ENCODE measurements around the gene SPOCK1. TPM values are rescaled to one million over a fixed set of nuclear protein-coding genes. Genes with fewer than 3 reads are reported as not detected.

Gene SPOCK1
- total and polyA plus RNA-seq, 2 experiments from 2014 or later, result 268 to 471 TPM

DNA sequence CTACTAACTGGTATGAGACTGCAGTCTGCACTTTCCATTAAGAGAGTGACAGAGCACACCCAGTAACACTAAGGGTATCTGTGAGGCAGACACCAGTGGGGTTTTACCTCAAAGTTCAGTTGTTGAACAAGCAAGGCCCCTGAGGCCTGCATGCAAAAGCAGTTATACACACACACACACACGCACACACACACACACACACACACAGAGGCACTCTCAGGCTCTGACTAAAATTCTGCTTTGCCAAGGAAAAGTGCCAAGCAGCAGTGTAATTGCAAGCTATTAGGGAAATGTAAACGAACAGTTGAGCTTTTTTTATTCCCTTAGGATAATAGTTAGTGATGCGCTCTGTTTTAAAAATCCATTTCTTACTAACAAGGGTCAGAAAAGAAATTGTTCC, 377.1 kb downstream of the SPOCK1 start:
- no peaks in the 10 kb centered on the region for H3K27me3 ChIP-seq (replicated peaks; ENCODE audit: insufficient read depth)
- no peaks in the 10 kb centered on the region; the same call in 1 of the 2 replicates for H3K36me3 ChIP-seq (ENCODE audit: low read depth)
- in situ Hi-C loops (cut with MboI), result no loop called here
- DNase-seq, result peak; percentile 47
- H3K9me3 ChIP-seq (ENCODE audit: low read depth), result no peaks in the 10 kb centered on the region
- no peak overlapping the region for H3K9ac ChIP-seq
- 65 to 66% methylated on average over 3 of the region's 3 CpGs for WGBS, 2 experiments (ENCODE audit: low coverage in 1 of 2, low lambda C conversion rate in 2 of 2, missing lambda C conversion rate in 2 of 2)
- no peak overlapping the region for H3K4me2 ChIP-seq (ENCODE audit: unreplicated experiment)
- H3K4me3 ChIP-seq, result no peak overlapping the region
- H3K27ac ChIP-seq, result no peak overlapping the region
- no peaks in the 10 kb centered on the region for H3K9me2 ChIP-seq (ENCODE audit: insufficient read depth)
- H3K79me2 ChIP-seq (ENCODE audit: insufficient read depth), result peaks cover 23% of the 10 kb centered on the region
- H3K4me1 ChIP-seq (ENCODE audit: insufficient read depth), result peaks cover 35% of the 10 kb centered on the region
- peaks cover 13% of the 10 kb centered on the region for H3F3A ChIP-seq (ENCODE audit: insufficient read depth)
- no peak for TF ChIP-seq EZH2phosphoT487 (IDR thresholded peaks at IDR 0.05; ENCODE audit: insufficient read depth, low read depth)
- TF ChIP-seq EZH2 (IDR thresholded peaks at IDR 0.05; ENCODE audit: insufficient read depth, poor library complexity, severe bottlenecking), result no peak
- peaks cover 10% of the 10 kb centered on the region; the same call in 1 of the 2 replicates for H4K20me1 ChIP-seq (ENCODE audit: insufficient read depth)
- H2AFZ ChIP-seq, result no peak overlapping the region

DNA sequence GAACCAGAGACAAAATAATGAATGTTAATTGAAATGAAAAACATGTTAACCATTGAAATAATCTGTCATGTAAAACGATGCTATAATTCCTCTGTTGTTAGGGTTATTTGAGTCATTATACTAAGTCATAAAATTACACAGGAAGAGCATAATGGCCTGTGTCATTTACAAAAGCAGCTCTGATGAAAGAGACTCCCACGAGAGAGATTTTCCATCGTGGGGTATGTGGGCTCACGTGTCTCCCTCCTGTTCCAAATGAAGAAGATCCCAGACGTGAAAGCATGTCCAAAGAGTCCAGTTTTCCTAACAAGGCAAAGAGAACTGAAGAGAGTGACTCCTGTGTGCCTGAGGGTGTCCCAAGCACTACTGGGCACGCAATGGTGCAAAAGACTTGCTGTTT, 379.8 kb downstream of the SPOCK1 start:
- 28 to 36% methylated on average over 6 of the region's 6 CpGs for WGBS, 2 experiments (ENCODE audit: low coverage in 1 of 2, low lambda C conversion rate in 2 of 2, missing lambda C conversion rate in 2 of 2)
- H2AFZ ChIP-seq, result no peak overlapping the region
- H3K27me3 ChIP-seq (replicated peaks; ENCODE audit: insufficient read depth), result no peaks in the 10 kb centered on the region
- H3K4me1 ChIP-seq (ENCODE audit: insufficient read depth), result peaks cover 35% of the 10 kb centered on the region
- no peak overlapping the region for H3K4me2 ChIP-seq (ENCODE audit: unreplicated experiment)
- no peak overlapping the region for H3K9ac ChIP-seq
- in situ Hi-C loops (cut with MboI), result no loop called here
- H3K36me3 ChIP-seq (ENCODE audit: low read depth), result no peaks in the 10 kb centered on the region; the same call in 1 of the 2 replicates
- TF ChIP-seq EZH2 (IDR thresholded peaks at IDR 0.05; ENCODE audit: insufficient read depth, poor library complexity, severe bottlenecking), result no peak
- TF ChIP-seq EZH2phosphoT487 (IDR thresholded peaks at IDR 0.05; ENCODE audit: insufficient read depth, low read depth), result no peak
- 0 out of 2 replicates have a peak, but pooled peaks cover 5% of the 10 kb centered on the region for H3F3A ChIP-seq (ENCODE audit: insufficient read depth)
- H3K9me2 ChIP-seq (ENCODE audit: insufficient read depth), result no peaks in the 10 kb centered on the region
- DNase-seq, result peak; percentile 33
- no peak overlapping the region for H3K27ac ChIP-seq
- no peak overlapping the region for H3K4me3 ChIP-seq
- H4K20me1 ChIP-seq (ENCODE audit: insufficient read depth), result peaks cover 10% of the 10 kb centered on the region; the same call in 1 of the 2 replicates
- no peaks in the 10 kb centered on the region for H3K9me3 ChIP-seq (ENCODE audit: low read depth)
- peaks cover 18% of the 10 kb centered on the region for H3K79me2 ChIP-seq (ENCODE audit: insufficient read depth)

GRCh38 chr5:137118629-137119028, 380.5 kb downstream of the SPOCK1 start:
- no peaks in the 10 kb centered on the region for H3K9me2 ChIP-seq (ENCODE audit: insufficient read depth)
- no peak overlapping the region for H3K9ac ChIP-seq
- H3K4me2 ChIP-seq (ENCODE audit: unreplicated experiment), result no peak overlapping the region
- TF ChIP-seq EZH2 (IDR thresholded peaks at IDR 0.05; ENCODE audit: insufficient read depth, poor library complexity, severe bottlenecking) (no peak), EZH2phosphoT487 (IDR thresholded peaks at IDR 0.05; ENCODE audit: insufficient read depth, low read depth) (no peak)
- in situ Hi-C loops (cut with MboI), result no loop called here
- H3K36me3 ChIP-seq (ENCODE audit: low read depth), result no peaks in the 10 kb centered on the region; the same call in 1 of the 2 replicates
- no peak overlapping the region for H3K27ac ChIP-seq
- peaks cover 41% of the 10 kb centered on the region for H3K4me1 ChIP-seq (ENCODE audit: insufficient read depth)
- peaks cover 10% of the 10 kb centered on the region; the same call in 1 of the 2 replicates for H4K20me1 ChIP-seq (ENCODE audit: insufficient read depth)
- H3F3A ChIP-seq (ENCODE audit: insufficient read depth), result 0 out of 2 replicates have a peak, but pooled peaks cover 5% of the 10 kb centered on the region
- no peaks in the 10 kb centered on the region for H3K27me3 ChIP-seq (replicated peaks; ENCODE audit: insufficient read depth)
- DNase-seq, result no peak
- H3K4me3 ChIP-seq, result no peak overlapping the region
- H3K79me2 ChIP-seq (ENCODE audit: insufficient read depth), result peaks cover 18% of the 10 kb centered on the region
- H2AFZ ChIP-seq, result no peak overlapping the region
- H3K9me3 ChIP-seq (ENCODE audit: low read depth), result no peaks in the 10 kb centered on the region
- 84 to 94% methylated on average over 5 of the region's 5 CpGs for WGBS, 2 experiments (ENCODE audit: low coverage in 1 of 2, low lambda C conversion rate in 2 of 2, missing lambda C conversion rate in 2 of 2)

DNA sequence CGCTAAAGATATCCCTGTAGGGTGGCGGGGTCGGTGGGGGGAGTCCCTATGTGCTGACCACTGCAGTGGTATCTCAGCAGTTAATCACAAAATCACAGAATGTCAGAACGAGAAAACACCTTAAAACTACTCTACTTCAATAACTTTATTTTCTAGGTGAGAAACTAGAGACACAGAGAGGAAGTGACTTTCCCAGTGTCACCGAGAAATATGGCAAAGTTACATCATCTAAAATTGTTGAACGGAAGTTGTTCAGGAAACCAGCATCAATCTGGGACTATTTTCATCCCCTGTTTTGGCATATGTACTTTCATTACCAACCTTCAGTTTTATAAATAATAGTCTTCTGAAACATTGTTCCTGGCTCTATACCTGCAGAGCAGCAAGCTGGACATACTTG, 384.0 kb downstream of the SPOCK1 start:
- Histone ChIP-seq H3K9me3 (ENCODE audit: low read depth) (no peaks in the 10 kb centered on the region), H3K4me2 (ENCODE audit: unreplicated experiment) (peak overlapping the region; percentile 33), H3K9ac (no peak overlapping the region), H3F3A (ENCODE audit: insufficient read depth) (0 out of 2 replicates have a peak, but pooled peaks cover 5% of the 10 kb centered on the region), H3K27ac (peak overlapping the region; percentile 52), H4K20me1 (ENCODE audit: insufficient read depth) (0 out of 2 replicates have a peak, but pooled peaks cover 6% of the 10 kb centered on the region), H3K36me3 (ENCODE audit: low read depth) (peaks cover 26% of the 10 kb centered on the region), H2AFZ (no peak overlapping the region), H3K27me3 (replicated peaks; ENCODE audit: insufficient read depth) (no peaks in the 10 kb centered on the region), H3K4me3 (no peak overlapping the region), H3K79me2 (ENCODE audit: insufficient read depth) (peaks cover 17% of the 10 kb centered on the region; the same call in 1 of the 2 replicates), H3K9me2 (ENCODE audit: insufficient read depth) (no peaks in the 10 kb centered on the region), H3K4me1 (ENCODE audit: insufficient read depth) (peaks cover 31% of the 10 kb centered on the region)
- TF ChIP-seq EZH2 (IDR thresholded peaks at IDR 0.05; ENCODE audit: insufficient read depth, poor library complexity, severe bottlenecking) (no peak), EZH2phosphoT487 (IDR thresholded peaks at IDR 0.05; ENCODE audit: insufficient read depth, low read depth) (no peak)
- no peak for DNase-seq
- in situ Hi-C loops (cut with MboI), result no loop called here
- 85 to 91% methylated on average over 6 of the region's 6 CpGs for WGBS, 2 experiments (ENCODE audit: low coverage in 1 of 2, low lambda C conversion rate in 2 of 2, missing lambda C conversion rate in 2 of 2)
